Smooth muscle cell (in vitro differentiated cells): ENCODE results near the gene FIGLA. TPM values are rescaled to one million over a fixed set of nuclear protein-coding genes. Genes with fewer than 3 reads are reported as not detected.

ENCODE experiments used
- DNase-seq: peaks from one replicate; lab custom pipeline; 2025; ENCODE audit not compliant: unreplicated experiment; lab: John Stamatoyannopoulos, UW
- H2AFZ ChIP-seq: fragments of 200-600 bp; sonication (generic); 2 replicates; pipeline ENCODE4 v1.6.0; 2016; ENCODE audit warnings: antibody characterized with exemption, low read depth, mild to moderate bottlenecking
- H3F3A ChIP-seq: fragments of 200-600 bp; sonication (generic); 2 replicates; pipeline ENCODE4 v1.6.0; 2017; ENCODE audit warnings: antibody characterized with exemption, low read depth
- H3K27ac ChIP-seq: fragments of 200-600 bp; sonication (generic); 2 replicates; pipeline ENCODE4 v1.5.1; 2016; ENCODE audit warnings: low read depth, mild to moderate bottlenecking
- H3K27me3 ChIP-seq: fragments of 200-600 bp; sonication (generic); 2 replicates; pipeline ENCODE4 v1.6.1; 2016; ENCODE audit warnings: low read depth, mild to moderate bottlenecking
- H3K36me3 ChIP-seq: fragments of 200-600 bp; sonication (generic); 2 replicates; pipeline ENCODE4 v1.5.1; 2016; ENCODE audit warnings: low read depth
- H3K4me1 ChIP-seq: fragments of 200-600 bp; sonication (generic); 2 replicates; pipeline ENCODE4 v1.5.1; 2016; ENCODE audit warnings: low read depth
- H3K4me2 ChIP-seq: fragments of 200-600 bp; sonication (generic); 2 replicates; pipeline ENCODE4 v1.6.0; 2016; ENCODE audit warnings: mild to moderate bottlenecking
- H3K4me3 ChIP-seq: fragments of 200-600 bp; sonication (generic); 2 replicates; pipeline ENCODE4 v1.5.1; 2016; ENCODE audit warnings: mild to moderate bottlenecking
- H3K79me2 ChIP-seq: fragments of 200-600 bp; sonication (generic); 2 replicates; pipeline ENCODE4 v1.6.0; 2016; ENCODE audit warnings: low read depth, mild to moderate bottlenecking
- H3K9ac ChIP-seq: fragments of 200-600 bp; sonication (generic); 2 replicates; pipeline ENCODE4 v1.6.0; 2016; ENCODE audit warnings: low read depth
- H3K9me3 ChIP-seq: fragments of 200-600 bp; sonication (generic); replicated peaks from 2 replicates; pipeline ENCODE4 v1.5.1; 2016; ENCODE audit warnings: low read depth
- H4K20me1 ChIP-seq: fragments of 200-600 bp; sonication (generic); 2 replicates; pipeline ENCODE4 v1.6.0; 2016; ENCODE audit warnings: low read depth
- WGBS: methylation state at CpG from one replicate; pipeline ENCODE4 v1.1.7; 2016; ENCODE audit warnings: low lambda C conversion rate; 5-methylcytosine and 5-hydroxymethylcytosine counted together
- polyA plus RNA-seq: library from polyadenylated mRNA; unstranded; fragments of >200 nt; fragmentation: Nextera tagmentation; extraction: Ambion mirVana; gene quantifications from 2 replicates; pipeline ENCODE4 v1.2.1, GENCODE V29; 2016
- total RNA-seq: library from RNA; depleted of rRNA; stranded (reverse); fragments of >200 nt; gene quantifications from 2 replicates; pipeline ENCODE4 v1.2.3, GENCODE V29; 2014
- TF ChIP-seq, protein P1 (sequence below): fragments of 200-600 bp; sonication (generic); IDR thresholded peaks from 2 replicates; pipeline ENCODE4 v1.5.1; 2017; ENCODE audit warnings: borderline replicate concordance, mild to moderate bottlenecking, antibody characterized with exemption; ENCODE audit not compliant: insufficient read depth, poor library complexity, severe bottlenecking

FIGLA gene
- total and polyA plus RNA-seq, 2 experiments from 2014 or later, result not detected

DNA sequence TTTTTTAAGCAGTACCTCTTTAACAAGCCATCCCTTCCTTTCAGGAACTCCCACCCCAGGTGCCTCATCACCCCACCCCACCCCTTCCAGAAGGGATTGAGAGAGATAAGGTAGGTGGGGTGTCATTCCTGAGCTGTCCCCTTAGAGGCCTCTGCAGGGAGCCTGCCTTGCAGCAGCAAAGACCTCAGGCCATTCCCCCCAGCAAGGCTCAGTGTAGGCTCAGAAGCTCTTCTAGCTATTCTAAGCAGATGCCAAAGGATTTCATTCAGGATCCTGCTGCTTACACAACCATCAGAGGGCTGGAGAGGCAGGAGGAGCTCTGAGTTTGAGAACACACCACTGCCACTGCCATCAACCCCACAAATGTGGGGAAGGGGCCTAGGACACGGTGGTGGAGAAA is 5.8 kb upstream of the FIGLA start:
- Histone ChIP-seq H3K9me3 (no peaks in the 10 kb centered on the region), H3K9ac (no peak overlapping the region), H3K4me1 (no peaks in the 10 kb centered on the region), H3K79me2 (no peaks in the 10 kb centered on the region), H3K36me3 (no peaks in the 10 kb centered on the region), H2AFZ (no peak overlapping the region), H3K4me2 (no peak overlapping the region), H4K20me1 (no peaks in the 10 kb centered on the region), H3K4me3 (no peak overlapping the region), H3K27me3 (peaks cover 52% of the 10 kb centered on the region), H3F3A (no peaks in the 10 kb centered on the region), H3K27ac (no peak overlapping the region)
- TF ChIP-seq, protein P1, sequence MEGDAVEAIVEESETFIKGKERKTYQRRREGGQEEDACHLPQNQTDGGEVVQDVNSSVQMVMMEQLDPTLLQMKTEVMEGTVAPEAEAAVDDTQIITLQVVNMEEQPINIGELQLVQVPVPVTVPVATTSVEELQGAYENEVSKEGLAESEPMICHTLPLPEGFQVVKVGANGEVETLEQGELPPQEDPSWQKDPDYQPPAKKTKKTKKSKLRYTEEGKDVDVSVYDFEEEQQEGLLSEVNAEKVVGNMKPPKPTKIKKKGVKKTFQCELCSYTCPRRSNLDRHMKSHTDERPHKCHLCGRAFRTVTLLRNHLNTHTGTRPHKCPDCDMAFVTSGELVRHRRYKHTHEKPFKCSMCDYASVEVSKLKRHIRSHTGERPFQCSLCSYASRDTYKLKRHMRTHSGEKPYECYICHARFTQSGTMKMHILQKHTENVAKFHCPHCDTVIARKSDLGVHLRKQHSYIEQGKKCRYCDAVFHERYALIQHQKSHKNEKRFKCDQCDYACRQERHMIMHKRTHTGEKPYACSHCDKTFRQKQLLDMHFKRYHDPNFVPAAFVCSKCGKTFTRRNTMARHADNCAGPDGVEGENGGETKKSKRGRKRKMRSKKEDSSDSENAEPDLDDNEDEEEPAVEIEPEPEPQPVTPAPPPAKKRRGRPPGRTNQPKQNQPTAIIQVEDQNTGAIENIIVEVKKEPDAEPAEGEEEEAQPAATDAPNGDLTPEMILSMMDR, result no peak
- WGBS, result 80% methylated on average over 1 of the region's 1 CpG
- DNase-seq, result no peak

DNA sequence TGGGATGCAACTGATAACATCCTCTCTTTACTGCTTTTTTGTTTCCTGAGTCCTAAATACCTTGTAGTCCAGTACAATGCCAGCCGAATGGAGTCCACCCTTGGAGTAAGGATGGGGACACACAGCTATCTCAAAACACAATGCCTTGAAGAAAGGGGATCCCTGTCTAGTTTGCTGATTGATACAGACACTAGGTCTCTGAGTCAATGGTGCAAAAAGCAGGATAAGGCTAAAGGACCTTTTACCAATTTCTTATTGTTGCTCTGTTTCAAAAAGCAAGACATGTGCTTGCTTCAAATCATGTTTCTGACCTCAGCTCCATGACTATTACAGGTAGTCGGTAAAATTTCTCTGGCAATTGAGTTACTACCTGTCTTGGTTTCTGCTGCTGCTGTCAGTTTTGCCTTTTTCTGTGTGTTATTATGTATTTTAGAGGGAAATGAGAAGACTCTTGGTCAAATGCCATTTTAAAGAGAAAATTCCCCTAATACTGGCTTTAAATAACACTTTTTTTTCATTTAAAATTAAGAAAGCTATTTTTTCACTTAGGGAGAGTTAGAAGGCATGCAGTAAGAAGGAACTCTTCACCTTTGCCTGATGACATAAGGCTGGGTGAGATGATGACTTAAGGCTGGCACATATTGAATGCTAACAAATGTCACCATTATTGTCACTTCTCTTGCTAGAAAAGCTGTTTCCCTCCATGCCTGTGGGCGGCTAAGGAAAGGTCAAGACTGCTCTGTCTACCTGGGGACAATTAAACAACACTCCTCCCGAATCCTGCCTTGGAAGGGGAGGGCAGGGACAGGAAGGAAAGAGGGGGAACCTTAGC is 4.9 kb upstream of the FIGLA start:
- H3F3A ChIP-seq, result no peaks in the 10 kb centered on the region
- DNase-seq, result no peak
- H3K27me3 ChIP-seq, result peaks cover 52% of the 10 kb centered on the region
- no peak overlapping the region for H3K4me3 ChIP-seq
- no peaks in the 10 kb centered on the region for H3K9me3 ChIP-seq
- H3K79me2 ChIP-seq, result no peaks in the 10 kb centered on the region
- no peak overlapping the region for H3K9ac ChIP-seq
- 79% methylated on average over 4 of the region's 4 CpGs for WGBS
- no peak overlapping the region for H2AFZ ChIP-seq
- H3K4me1 ChIP-seq, result peaks cover 1% of the 10 kb centered on the region
- TF ChIP-seq, protein P1, result no peak
- H3K27ac ChIP-seq, result no peak overlapping the region
- no peaks in the 10 kb centered on the region for H3K36me3 ChIP-seq
- no peaks in the 10 kb centered on the region for H4K20me1 ChIP-seq
- no peak overlapping the region for H3K4me2 ChIP-seq

DNA sequence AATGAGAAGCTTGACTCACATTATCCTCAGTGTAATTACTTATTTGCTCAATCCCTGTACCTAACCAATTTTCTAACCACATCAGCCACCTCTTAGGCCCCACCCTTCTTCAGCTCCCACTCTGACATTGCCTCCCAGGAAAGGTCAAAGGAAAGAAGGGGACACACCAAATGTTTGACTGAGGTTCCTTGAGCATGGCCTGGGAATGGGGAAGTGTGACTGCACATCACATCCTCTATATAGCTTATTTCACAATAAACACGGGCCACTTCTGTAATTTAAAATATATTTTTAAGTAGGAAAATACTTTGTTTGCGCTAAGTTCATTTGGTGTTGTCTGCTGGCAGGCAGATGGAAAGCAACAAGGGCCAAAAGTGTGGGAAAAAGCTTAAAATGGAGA is 3.0 kb upstream of the FIGLA start:
- Histone ChIP-seq H3K27ac (no peak overlapping the region), H3K36me3 (no peaks in the 10 kb centered on the region), H3K9ac (no peak overlapping the region), H3K79me2 (no peaks in the 10 kb centered on the region), H4K20me1 (no peaks in the 10 kb centered on the region), H3F3A (no peaks in the 10 kb centered on the region), H3K4me3 (no peak overlapping the region), H3K27me3 (peaks cover 68% of the 10 kb centered on the region), H3K4me2 (no peak overlapping the region), H2AFZ (no peak overlapping the region), H3K4me1 (peaks cover 8% of the 10 kb centered on the region), H3K9me3 (no peaks in the 10 kb centered on the region)
- WGBS, result 77% methylated on average over 2 of the region's 2 CpGs
- no peak for DNase-seq
- TF ChIP-seq, protein P1, result no peak
